GM23248 (cell line): ENCODE results near the gene FBXO11.

Experiments used
- EZH2 ChIP-seq: fragments of 200-600 bp; sonication (generic); IDR thresholded peaks from 2 replicates; pipeline ENCODE4 v1.6.1; 2018; ENCODE audit warnings: antibody characterized with exemption, mild to moderate bottlenecking; ENCODE audit not compliant: insufficient read depth, poor library complexity, severe bottlenecking
- EZH2phosphoT487 ChIP-seq: fragments of 200-600 bp; sonication (generic); IDR thresholded peaks from 2 replicates; pipeline ENCODE4 v1.6.1; 2018; ENCODE audit warnings: antibody characterized with exemption, moderate library complexity, mild to moderate bottlenecking, low read depth; ENCODE audit not compliant: insufficient read depth

GRCh38 chr2:47843407-47843806, 62.9 kb downstream of the FBXO11 start:
- TF ChIP-seq EZH2phosphoT487 (no peak), EZH2 (no peak)
